Stimulated activated CD8-positive, alpha-beta memory T cell treated with anti-CD3 and anti-CD28 coated beads, Interleukin-15, amount 100 ng/mL, for 48 hours (primary cell): ENCODE measurements around the gene SYT2.
"Not testable (repeated sequence)": the region's sequence is repeated elsewhere in the genome, so short reads cannot be mapped to it uniquely, and the experiment has no call there.

Experiments used
- DNase-seq, 2 donors: peaks; one replicate each; pipeline ENCODE4 v3.0.0-alpha.2; 2020; ENCODE audit warnings: low read depth in 2 of 2

SYT2 gene

DNA sequence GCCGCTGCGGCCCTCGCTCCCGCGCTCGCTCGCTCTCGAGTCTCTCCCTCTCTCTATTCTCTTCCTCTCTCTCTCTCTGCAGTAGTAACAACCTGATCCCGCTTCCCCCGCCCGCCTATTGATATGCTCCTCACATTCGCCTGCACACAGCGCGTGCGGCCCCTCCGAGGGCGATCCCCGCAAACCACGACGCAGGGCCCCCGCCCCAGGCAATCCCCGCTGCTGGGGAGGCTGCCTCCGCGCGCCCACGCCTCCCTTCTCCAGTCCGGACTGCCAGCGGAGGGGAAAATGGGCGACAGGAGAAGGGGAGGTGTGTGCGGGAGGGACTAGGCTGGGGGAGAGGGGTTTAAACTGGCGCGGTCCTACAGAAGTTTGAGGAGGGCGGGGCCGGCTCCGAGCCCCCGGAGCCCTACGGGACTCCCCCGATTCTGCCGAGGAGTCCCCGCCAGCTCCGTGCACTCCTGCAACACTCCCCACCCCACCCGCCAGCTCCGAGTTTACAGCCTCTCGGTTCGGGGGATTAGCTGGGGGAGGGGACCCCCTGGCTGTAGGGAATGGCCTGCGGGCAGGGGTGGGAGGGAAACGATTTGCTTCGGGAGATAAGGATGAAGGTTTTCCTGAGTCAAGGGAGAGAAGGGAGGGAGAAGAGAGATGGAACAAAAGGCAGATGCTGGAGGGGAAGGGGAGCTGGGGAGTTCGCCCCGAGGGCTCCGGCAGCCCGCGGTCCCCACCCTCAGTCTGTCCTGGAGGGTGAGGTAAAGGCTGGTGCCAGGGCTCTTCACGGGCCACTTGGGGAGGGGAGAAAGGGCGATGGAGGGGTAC, 66.6 kb downstream of the SYT2 start:
- no peak for DNase-seq

DNA sequence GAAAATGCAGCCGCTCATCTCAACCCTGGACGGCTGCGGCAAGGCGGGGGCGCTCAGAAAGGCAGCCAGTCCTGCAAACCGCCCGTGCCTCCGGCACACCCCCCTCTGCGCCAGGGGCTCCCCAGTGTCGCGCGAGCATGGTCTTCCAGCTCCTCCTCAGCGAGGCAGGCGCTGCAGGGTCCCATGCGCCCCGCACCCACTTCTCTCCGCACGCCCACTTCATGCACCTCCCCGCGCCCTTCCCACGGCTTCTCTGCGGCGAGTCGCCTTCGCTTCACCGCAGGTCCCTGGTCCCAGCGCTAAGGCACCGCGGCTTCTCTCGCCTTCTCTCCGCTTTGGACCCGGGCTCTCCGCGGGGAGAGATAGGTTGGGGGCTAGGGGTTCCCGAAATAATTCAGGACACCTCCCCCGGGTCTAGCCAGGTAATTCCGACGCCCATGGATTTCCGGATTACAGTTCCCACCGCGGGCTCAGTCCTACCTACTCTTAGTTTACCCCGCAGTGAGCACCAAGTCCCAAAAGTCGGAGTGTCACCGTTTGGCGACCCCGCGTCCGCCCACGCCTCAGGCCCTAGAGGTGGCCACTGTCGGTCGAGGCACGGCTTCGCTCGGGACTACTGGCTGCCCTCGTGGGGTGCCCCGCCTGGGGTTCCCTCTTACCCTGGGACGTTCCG, 67.5 kb downstream of the SYT2 start:
- no peak for DNase-seq

DNA sequence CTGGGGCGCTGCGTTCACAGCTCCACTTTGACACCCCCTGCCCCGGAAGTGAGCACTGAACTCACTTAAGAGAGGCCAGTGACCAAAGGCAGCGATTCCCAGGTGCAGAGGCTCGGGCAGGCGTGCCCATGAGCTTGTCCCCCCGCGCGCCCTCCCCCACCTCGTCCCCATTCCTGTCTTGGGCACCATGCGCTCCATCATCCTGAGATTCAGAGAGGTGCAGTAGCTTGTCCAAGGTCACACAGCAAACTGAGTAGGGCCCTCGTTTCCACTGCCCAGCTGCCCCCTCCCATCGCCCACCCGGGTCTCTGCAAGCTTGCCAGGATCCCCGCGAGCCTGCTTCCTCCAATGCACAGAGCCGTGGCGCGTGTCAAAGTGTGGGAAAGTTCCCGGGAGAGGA, 68.0 kb downstream of the SYT2 start:
- no peak for DNase-seq

- no peak for DNase-seq
These were observed 70.8 kb downstream of the SYT2 start for GRCh38 chr1:202639500-202639899.

DNA sequence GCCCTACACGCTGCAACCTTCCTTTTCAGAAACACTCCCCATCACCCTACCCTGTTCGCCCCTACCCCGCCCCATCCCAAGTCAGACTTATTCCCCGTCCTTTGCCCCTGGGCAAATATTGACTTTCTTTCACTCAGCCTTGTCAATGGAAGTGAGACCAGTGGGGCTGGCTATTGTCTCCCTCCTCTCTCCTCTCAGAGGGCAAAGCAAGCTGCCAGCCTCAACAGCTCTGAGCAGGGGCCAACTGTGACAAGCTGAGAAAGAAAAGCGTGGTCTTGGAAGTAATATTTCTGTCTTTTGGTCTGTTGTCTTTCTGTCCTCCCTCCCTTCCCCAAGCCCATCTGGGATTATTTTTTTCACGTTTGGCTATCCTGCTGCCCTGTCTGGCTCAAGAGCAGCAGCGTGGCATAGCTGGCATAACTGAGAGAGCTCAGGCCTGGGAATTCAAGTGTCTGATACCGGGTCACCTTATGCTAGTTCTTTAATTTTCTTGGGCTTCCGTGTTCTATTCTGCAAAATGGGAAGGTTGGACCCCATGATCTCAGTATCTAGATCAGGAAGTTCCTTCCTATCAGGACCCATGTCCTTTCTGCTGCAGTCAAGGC, 71.5 kb downstream of the SYT2 start:
- not testable (repeated sequence) for DNase-seq

- DNase-seq = no peak
These were observed 72.1 kb downstream of the SYT2 start for GRCh38 chr1:202638019-202638700.

- DNase-seq = not testable (repeated sequence)
These were observed 72.8 kb downstream of the SYT2 start for GRCh38 chr1:202637321-202638018.

- not testable (repeated sequence) for DNase-seq
These were observed 74.1 kb downstream of the SYT2 start for GRCh38 chr1:202636171-202636570.

DNA sequence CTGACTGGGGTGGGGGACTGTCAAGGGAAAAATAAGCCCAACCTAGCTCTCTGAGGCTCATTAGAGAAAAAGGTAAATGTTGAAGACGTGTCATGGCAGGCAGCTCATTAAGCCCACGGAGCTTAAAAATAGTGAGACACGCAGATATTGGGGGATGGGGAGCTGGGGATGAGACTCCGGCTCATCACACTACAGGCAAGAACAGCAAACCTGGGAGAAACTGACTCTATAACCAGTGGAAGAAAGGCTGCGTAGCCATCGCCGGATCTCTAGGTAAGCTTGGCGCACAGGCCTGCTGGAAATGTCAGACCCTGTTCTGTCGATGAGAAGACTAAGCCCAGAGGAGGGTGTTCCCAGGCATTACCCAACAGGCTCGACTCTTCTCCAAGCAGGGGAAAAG, 78.0 kb downstream of the SYT2 start:
- no peak for DNase-seq

- DNase-seq = no peak
These were observed 79.0 kb downstream of the SYT2 start for GRCh38 chr1:202631076-202631923.

DNA sequence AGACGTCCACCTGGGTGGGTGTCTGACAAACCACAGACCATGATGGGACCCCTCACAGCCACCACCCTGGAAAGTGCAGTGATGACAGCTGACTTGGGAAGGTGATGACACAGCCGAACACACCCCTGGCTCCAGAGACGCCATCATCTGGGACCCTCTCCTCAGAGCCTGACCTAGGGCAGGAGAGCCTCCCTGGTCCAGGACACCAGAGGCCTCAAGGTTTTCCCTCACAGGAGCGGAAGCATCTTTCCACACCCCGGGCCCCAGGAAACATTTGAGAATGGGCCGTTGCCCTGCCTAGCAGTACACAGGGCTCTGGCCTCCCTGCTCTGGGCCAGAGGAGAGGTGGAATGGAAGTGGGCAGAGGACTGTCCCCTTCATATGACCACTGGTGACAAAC, 79.7 kb downstream of the SYT2 start:
- no peak for DNase-seq

DNA sequence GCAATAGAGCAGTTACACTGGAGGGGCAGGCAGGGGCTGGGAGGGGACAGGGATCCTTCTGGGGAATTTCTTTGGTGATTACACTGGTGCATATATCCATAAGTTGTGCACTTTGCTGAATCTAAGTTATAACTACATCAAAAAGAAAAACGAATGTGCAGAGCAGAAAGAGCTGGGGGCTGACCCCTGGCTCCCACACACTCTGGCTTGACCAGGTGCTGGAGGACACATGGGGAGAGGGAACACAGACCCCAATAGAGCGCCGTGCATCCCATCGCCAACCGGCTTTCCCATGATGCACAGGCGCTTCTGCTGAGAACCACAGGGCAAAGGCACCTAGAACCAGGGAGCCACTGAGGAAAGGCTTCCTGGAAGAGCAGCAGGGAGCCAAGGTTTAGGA, 80.2 kb downstream of the SYT2 start:
- not testable (repeated sequence) for DNase-seq

- DNase-seq = not testable (repeated sequence)
These were observed 80.9 kb downstream of the SYT2 start for GRCh38 chr1:202629257-202629811.

DNA sequence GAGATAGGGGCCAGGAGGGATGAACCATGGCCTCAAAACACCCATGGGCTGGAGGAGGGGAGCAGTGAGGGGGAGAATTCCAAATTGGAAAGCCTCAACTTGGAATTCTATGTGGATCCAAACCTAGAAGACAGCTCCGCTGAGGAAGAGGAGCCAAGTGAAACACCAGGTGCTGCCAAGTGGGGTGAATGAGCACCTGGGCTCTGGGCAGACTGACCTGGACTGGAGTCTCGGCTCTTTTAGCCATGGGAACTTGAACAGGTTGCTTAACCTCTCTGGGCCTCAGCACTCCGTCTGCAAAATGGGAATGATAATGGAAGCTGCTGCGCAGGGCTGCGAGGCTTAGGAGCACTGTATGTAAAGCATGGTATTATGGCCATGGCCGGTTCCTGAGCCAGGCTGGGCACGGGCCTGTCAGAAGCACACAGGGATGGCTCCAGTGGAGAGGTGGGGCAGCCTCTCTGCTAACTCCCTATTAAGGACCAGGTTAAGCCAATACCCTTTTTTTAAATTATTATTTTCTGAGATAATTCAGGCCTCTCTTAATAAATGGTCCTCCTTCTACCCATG, 81.5 kb downstream of the SYT2 start:
- no peak for DNase-seq

DNA sequence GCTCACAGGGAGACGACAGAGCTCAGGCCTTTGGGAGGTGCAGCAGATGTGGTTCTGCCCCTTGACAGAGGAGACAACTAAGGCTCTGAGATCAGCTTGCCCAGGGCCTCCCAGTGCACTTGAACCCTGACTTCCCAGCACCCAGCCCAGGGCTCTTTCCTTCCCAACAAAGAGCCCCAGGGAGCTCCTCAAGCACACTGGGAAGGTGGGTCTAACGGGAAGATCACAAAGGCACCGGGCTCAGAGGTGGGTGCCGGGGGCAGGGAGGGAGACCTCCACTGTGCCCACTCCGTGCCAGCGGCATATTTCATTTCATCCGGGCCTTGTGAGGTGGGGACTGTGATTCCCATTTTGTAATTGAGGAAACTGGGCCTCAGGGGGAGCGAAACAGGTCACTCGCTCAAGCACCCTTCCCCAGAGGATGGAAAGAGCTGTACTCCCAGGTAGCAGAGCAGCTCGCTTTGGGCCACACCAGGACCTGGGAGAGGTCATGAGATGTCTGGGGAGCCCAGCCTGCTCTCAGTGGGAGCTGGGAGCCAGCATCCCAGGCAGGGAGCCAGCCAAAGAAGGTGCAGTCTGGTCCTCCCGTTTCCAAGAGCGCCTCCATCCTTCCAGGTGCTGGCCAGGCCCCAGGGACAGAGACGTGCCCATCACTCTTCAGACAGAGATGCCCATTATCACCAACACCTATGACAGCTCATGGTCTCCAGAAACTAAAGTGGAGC, 82.3 kb downstream of the SYT2 start:
- DNase-seq = no peak

GRCh38 chr1:202627036-202627435, 83.2 kb downstream of the SYT2 start:
- DNase-seq = not testable (repeated sequence)

- peak; percentile 45 to 49 for DNase-seq
These were observed 84.6 kb downstream of the SYT2 start for GRCh38 chr1:202625416-202626360.

DNA sequence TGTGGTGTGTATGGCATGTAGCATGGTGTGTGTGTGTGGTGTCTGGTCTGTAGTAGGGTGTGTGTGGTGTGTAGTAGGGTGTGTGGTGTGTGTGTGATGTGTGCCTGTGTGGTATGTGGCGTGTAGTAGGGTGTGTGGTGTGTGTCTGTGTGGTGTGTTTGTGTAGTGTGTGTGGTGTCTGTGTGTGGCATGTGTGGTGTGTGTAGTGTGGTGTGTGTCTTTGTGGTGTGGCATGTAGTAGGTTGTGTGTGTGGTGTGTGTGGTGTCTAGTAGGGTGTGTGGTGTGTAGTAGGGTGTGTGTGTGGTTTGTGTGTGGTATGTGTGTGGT, 85.5 kb downstream of the SYT2 start:
- no peak for DNase-seq
